Chondrocyte (in vitro differentiated cells): Measurements from ENCODE around the gene HSPA1L. TPM values are rescaled to one million over a fixed set of nuclear protein-coding genes. Genes with fewer than 3 reads are reported as not detected.
"Not testable (repeated sequence)": the region's sequence is repeated elsewhere in the genome, so short reads cannot be mapped to it uniquely, and the experiment has no call there.

Source experiments
- DNase-seq: peaks from one replicate; pipeline ENCODE4 v3.0.0; 2021; ENCODE audit warnings: mixed read lengths, low spot score
- H3K27ac Mint-ChIP-seq: one replicate; pipeline ENCODE4 v1.8.0; 2021; ENCODE audit warnings: mild to moderate bottlenecking, moderate library complexity, mixed read lengths; ENCODE audit not compliant: unreplicated experiment
- H3K27me3 Mint-ChIP-seq: 2 replicates; pipeline ENCODE4 v1.8.0; 2021; ENCODE audit warnings: low read depth, mixed read lengths
- H3K36me3 Mint-ChIP-seq: 2 replicates; pipeline ENCODE4 v1.8.0; 2021; ENCODE audit warnings: low read depth, mixed read lengths
- H3K4me1 Mint-ChIP-seq: 2 replicates; pipeline ENCODE4 v1.8.0; 2021; ENCODE audit warnings: low read depth, mild to moderate bottlenecking, mixed read lengths
- H3K4me3 Mint-ChIP-seq: one replicate; pipeline ENCODE4 v1.8.0; 2021; ENCODE audit warnings: mild to moderate bottlenecking, moderate library complexity, mixed read lengths; ENCODE audit not compliant: unreplicated experiment
- H3K9me3 Mint-ChIP-seq: 2 replicates; pipeline ENCODE4 v1.8.0; 2021; ENCODE audit warnings: low read depth, mixed read lengths
- total RNA-seq: library from RNA; stranded (reverse); gene quantifications from 3 replicates; pipeline ENCODE4 v1.2.1, GENCODE V29; 2021
- TF ChIP-seq, protein P1 (sequence below): fragments of 200-600 bp; sonication (generic); IDR thresholded peaks from 2 replicates; pipeline ENCODE4 v1.5.0; 2021; ENCODE audit warnings: antibody characterized with exemption, mild to moderate bottlenecking, moderate library complexity

HSPA1L gene
- total RNA-seq, 1 donor from 2014 or later, result 1.5 TPM

DNA sequence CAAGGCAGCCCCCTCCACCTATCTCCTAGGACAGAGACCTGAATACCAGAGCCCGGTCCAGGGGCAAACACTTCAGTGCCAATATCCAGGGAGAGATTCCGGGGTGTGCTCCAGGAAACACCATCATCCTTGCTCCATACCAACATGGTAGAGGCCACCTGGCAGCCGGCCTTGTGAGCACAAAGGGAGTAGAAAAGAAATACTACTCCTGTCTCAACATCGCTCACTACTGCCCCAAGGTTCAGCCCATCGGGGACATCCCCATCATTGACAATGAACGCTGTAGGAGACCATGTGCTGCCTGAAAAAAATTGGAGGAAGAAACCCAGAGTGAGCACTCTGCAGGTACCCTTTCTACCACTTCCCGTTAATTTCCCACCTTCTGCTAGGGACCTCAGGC, 46.1 kb upstream of the HSPA1L start:
- no peaks in the 10 kb centered on the region for H3K27me3 Mint-ChIP-seq
- DNase-seq, result no peak
- peaks cover 20% of the 10 kb centered on the region for H3K4me1 Mint-ChIP-seq
- H3K27ac Mint-ChIP-seq, result no peak overlapping the region
- TF ChIP-seq, protein P1, sequence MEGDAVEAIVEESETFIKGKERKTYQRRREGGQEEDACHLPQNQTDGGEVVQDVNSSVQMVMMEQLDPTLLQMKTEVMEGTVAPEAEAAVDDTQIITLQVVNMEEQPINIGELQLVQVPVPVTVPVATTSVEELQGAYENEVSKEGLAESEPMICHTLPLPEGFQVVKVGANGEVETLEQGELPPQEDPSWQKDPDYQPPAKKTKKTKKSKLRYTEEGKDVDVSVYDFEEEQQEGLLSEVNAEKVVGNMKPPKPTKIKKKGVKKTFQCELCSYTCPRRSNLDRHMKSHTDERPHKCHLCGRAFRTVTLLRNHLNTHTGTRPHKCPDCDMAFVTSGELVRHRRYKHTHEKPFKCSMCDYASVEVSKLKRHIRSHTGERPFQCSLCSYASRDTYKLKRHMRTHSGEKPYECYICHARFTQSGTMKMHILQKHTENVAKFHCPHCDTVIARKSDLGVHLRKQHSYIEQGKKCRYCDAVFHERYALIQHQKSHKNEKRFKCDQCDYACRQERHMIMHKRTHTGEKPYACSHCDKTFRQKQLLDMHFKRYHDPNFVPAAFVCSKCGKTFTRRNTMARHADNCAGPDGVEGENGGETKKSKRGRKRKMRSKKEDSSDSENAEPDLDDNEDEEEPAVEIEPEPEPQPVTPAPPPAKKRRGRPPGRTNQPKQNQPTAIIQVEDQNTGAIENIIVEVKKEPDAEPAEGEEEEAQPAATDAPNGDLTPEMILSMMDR, result no peak
- no peaks in the 10 kb centered on the region for H3K9me3 Mint-ChIP-seq
- no peak overlapping the region for H3K4me3 Mint-ChIP-seq
- H3K36me3 Mint-ChIP-seq, result peaks cover 13% of the 10 kb centered on the region

DNA sequence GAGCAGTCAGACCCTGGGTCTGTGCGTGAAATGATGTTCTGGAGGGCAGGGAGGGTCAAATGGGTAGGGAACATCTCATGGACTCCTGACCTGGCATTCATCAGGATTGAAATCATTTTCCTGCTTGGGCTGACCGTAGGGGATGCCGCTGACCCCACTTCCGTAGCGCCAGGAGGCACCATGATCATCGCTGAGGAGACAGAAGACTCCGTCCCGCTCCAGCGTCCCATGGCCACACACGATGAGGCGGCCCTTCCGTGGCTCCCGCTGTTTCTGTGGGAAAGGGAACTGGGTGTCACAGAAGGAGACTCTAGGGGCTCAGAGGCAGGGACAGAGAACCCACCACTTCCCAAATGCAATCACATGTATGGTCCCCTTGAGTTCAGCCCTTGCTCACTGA, 45.3 kb upstream of the HSPA1L start:
- Mint-ChIP-seq H3K4me3 (no peak overlapping the region), H3K4me1 (peaks cover 20% of the 10 kb centered on the region), H3K9me3 (no peaks in the 10 kb centered on the region), H3K36me3 (peaks cover 13% of the 10 kb centered on the region), H3K27ac (no peak overlapping the region), H3K27me3 (no peaks in the 10 kb centered on the region)
- TF ChIP-seq, protein P1, result no peak
- no peak for DNase-seq

DNA sequence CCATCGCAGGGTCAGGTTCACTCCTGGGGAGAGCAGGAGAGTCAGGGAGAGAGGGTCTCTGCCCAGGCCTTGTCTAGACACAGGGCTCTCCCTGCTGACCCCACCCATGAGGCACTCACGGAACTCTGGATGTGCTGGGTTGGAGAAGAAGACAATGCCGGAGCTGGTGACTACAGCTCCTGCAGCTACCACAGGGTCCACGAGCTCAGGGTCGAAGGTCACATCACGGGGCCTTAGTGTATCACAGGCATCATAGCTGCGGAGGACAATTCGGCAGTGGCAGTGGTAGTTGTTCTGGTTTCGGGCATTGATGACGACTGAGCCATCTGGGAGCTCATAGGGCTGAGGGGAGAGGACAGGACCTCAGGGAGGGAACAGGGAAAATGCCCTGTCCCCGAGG, 44.8 kb upstream of the HSPA1L start:
- H3K27ac Mint-ChIP-seq, result no peak overlapping the region
- peaks cover 20% of the 10 kb centered on the region for H3K4me1 Mint-ChIP-seq
- peaks cover 14% of the 10 kb centered on the region for H3K36me3 Mint-ChIP-seq
- H3K9me3 Mint-ChIP-seq, result no peaks in the 10 kb centered on the region
- H3K4me3 Mint-ChIP-seq, result no peak overlapping the region
- no peak for DNase-seq
- H3K27me3 Mint-ChIP-seq, result no peaks in the 10 kb centered on the region
- TF ChIP-seq, protein P1, result no peak

DNA sequence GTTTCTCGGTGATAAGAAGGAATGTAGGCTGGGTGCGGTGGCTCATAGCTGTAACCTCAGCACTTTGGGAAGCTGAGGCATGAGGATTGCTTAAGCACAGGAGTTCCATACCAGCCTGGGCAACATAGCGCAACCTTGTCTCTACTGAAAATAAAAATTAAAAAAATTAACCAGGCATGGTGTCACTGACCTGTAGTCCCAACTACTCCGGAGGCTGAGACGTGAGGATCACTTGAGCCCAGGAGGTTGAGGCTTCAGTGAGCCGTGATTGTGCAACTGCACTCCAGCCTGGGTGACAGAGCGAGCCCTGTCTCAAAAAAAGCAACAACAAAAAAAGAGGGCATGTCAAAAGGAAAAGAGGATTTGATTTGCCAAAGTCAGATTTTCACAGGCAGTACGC, 43.6 kb upstream of the HSPA1L start:
- no peak for DNase-seq
- TF ChIP-seq, protein P1, result no peak
- Mint-ChIP-seq H3K27ac (no peak overlapping the region), H3K4me3 (no peak overlapping the region), H3K9me3 (no peaks in the 10 kb centered on the region), H3K4me1 (peaks cover 19% of the 10 kb centered on the region), H3K36me3 (peaks cover 14% of the 10 kb centered on the region), H3K27me3 (no peaks in the 10 kb centered on the region)

DNA sequence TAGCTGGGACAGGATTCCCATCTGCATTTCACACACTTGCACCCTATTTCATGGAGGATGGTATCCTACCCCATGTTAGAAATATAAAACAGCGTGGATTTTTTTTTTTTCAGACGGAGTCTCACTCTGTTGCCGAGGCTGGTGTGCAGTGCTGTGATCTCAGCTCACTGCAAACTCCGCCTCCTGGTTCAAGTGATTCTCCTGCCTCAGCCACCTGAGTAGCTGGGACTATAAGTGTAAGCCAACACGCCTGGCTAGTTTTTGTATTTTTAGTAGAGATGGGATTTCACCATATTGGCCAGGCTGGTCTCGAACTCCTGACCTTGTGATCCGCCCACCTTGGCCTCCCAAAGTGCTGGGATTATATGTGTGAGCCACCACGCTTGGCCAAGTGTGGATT, 42.7 kb upstream of the HSPA1L start:
- H3K36me3 Mint-ChIP-seq, result peaks cover 14% of the 10 kb centered on the region
- H3K27me3 Mint-ChIP-seq, H3K27ac Mint-ChIP-seq, H3K4me3 Mint-ChIP-seq, H3K9me3 Mint-ChIP-seq, DNase-seq: not testable (repeated sequence)
- H3K4me1 Mint-ChIP-seq, result peaks cover 14% of the 10 kb centered on the region

DNA sequence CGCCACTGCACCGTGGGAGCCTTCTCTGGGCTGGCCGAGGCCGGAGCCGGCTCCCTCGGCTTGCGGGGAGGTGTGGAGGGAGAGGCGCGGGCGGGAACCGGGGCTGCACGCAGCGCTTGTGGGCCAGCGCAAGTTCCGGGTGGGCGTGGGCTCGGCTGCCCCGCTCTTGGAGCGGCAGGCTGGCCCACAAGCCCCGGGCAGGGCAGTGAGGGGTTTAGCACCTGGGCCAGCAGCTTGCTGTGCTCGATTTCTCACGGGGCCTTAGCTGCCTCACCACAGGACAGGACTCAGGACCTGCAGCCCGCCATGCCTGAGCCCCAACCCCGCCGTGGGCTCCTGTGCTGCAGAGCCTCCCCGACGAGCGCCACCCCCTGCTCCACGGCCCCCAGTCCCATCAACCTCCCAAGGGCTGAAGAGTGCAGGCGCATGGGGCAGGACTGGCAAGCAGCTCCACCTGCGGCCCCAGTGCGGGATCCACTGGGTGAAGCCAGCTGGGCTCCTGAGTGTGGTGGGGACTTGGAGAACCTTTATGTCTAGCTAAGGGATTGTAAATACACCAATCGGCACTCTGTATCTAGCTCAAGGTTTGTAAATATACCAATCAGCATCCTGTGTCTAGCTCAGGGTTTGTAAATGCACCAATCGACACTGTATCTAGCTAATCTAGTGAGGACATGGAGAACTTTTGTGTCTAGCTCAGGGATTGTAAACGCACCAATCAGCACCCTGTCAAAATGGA, 37.1 kb upstream of the HSPA1L start:
- not testable (repeated sequence) for H3K4me3 Mint-ChIP-seq, H3K4me1 Mint-ChIP-seq, DNase-seq, H3K36me3 Mint-ChIP-seq, H3K27me3 Mint-ChIP-seq, H3K9me3 Mint-ChIP-seq, H3K27ac Mint-ChIP-seq
